ENCODE measurements around the gene ECI2. TPM values are rescaled to one million over a fixed set of nuclear protein-coding genes. Genes with fewer than 3 reads are reported as not detected.

Gene ECI2
- total RNA-seq, 4 donors from 2014 or later: 22.8 to 35.4 (median 30.2) TPM

GRCh38 chr6:4164456-4164855 lies 29.1 kb upstream of the ECI2 start:
- DNase-seq (ENCODE audit: low spot score in 2 of 2): no peak
- TF ChIP-seq POLR2A (IDR thresholded peaks at IDR 0.05): no peak
- TF ChIP-seq CTCF (IDR thresholded peaks at IDR 0.05): no peak
- H3K4me3 ChIP-seq (ENCODE audit: low read depth, poor library complexity, severe bottlenecking): no peak overlapping the region
- WGBS, 2 donors: 79 to 89% methylated on average over 5 to 6 of the region's 6 CpGs
- intact Hi-C loops (cut with DNase I; ENCODE audit: low total_unique reads): no loop called here

- WGBS, 2 donors: 88 to 94% methylated on average over 4 of the region's 4 CpGs
Measured at GRCh38 chr6:4164117-4164442, 28.7 kb upstream of the ECI2 start.

GRCh38 chr6:4163408-4164116 lies 28.2 kb upstream of the ECI2 start:
- intact Hi-C loops (cut with DNase I; ENCODE audit: low total_unique reads): no loop called here
- 87 to 89% methylated on average over 10 of the region's 10 CpGs for WGBS, 2 donors

More at GRCh38 chr6:4164117-4164442, 28.7 kb upstream of the ECI2 start:
- no peak overlapping the region for H3K4me3 ChIP-seq (ENCODE audit: low read depth, poor library complexity, severe bottlenecking)
- intact Hi-C loops (cut with DNase I; ENCODE audit: low total_unique reads): no loop called here
- DNase-seq (ENCODE audit: low spot score in 2 of 2): no peak
- TF ChIP-seq CTCF (IDR thresholded peaks at IDR 0.05) (no peak), POLR2A (IDR thresholded peaks at IDR 0.05) (no peak)

GRCh38 chr6:4162370-4162769 lies 27.0 kb upstream of the ECI2 start:
- 77 to 92% methylated on average over 1 of the region's 1 CpG for WGBS, 2 donors
- no peak overlapping the region for H3K4me3 ChIP-seq (ENCODE audit: low read depth, poor library complexity, severe bottlenecking)
- intact Hi-C loops (cut with DNase I; ENCODE audit: low total_unique reads): no loop called here
- TF ChIP-seq CTCF (IDR thresholded peaks at IDR 0.05): no peak
- TF ChIP-seq POLR2A (IDR thresholded peaks at IDR 0.05): no peak
- no peak for DNase-seq (ENCODE audit: low spot score in 2 of 2)

More at GRCh38 chr6:4163408-4164116, 28.2 kb upstream of the ECI2 start:
- TF ChIP-seq CTCF (IDR thresholded peaks at IDR 0.05) (no peak), POLR2A (IDR thresholded peaks at IDR 0.05) (no peak)
- H3K4me3 ChIP-seq (ENCODE audit: low read depth, poor library complexity, severe bottlenecking): no peak overlapping the region
- DNase-seq (ENCODE audit: low spot score in 2 of 2): no peak

GRCh38 chr6:4159491-4159890 lies 24.1 kb upstream of the ECI2 start:
- DNase-seq (ENCODE audit: low spot score in 2 of 2): no peak
- intact Hi-C loops (cut with DNase I; ENCODE audit: low total_unique reads): loop anchor here (10.0 kb wide), 1 partner anchor 105 kb away; no protein-coding TSS in a partner anchor
- 61 to 65% methylated on average over 7 of the region's 7 CpGs for WGBS, 2 donors
- H3K4me3 ChIP-seq (ENCODE audit: low read depth, poor library complexity, severe bottlenecking): no peak overlapping the region
- no peak for TF ChIP-seq POLR2A (IDR thresholded peaks at IDR 0.05)
- TF ChIP-seq CTCF (IDR thresholded peaks at IDR 0.05): no peak

GRCh38 chr6:4157506-4157905 lies 22.1 kb upstream of the ECI2 start:
- TF ChIP-seq POLR2A (IDR thresholded peaks at IDR 0.05): no peak
- no peak for TF ChIP-seq CTCF (IDR thresholded peaks at IDR 0.05)
- no peak for DNase-seq (ENCODE audit: low spot score in 2 of 2)
- WGBS, 2 donors: 65 to 70% methylated on average over 12 of the region's 12 CpGs
- H3K4me3 ChIP-seq (ENCODE audit: low read depth, poor library complexity, severe bottlenecking): no peak overlapping the region
- intact Hi-C loops (cut with DNase I; ENCODE audit: low total_unique reads): loop anchor here (10.0 kb wide), 1 partner anchor 103 kb away; no protein-coding TSS in a partner anchor
